ENCODE data around the gene B3GNT3.

DNA sequence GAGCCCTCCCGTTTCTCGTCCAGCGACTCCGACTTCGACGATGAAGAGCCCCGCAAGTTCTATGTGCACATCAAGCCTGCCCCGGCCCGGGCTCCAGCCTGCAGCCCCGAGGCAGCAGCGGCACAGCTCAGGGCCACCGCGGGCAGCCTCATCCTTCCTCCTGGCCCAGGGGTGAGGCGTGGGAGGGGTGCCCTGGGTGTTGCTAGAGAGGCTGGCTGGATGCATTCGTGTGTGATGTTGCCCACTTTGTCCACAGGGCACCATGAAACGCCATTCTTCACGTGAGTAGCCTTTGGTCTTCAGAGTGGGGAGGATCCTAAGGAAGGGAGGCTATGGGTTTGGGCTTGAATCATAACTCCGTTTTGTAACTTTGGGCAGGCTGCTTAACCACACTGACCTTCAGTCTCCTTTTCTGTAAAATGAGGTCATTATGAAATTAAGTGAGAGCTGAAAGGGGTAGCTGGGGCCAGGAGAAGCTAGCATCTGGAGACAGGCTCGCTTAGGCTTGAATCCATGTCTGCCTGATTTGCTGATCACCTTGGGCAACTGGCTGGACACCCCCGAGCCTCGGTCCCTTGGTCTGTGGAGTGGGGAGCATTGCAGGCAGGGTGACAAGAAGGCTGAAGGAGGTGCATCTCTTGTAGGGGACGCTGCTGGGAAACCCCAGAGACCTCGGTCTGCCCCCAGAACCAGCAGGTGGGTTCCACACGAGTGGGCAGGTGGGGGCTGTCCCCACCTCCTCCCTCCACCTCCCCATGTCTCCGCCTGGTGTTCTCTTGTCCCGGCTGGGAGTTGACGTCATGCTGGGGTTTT is 18.7 kb upstream of the B3GNT3 start:
- TF ChIP-seq, protein P1, sequence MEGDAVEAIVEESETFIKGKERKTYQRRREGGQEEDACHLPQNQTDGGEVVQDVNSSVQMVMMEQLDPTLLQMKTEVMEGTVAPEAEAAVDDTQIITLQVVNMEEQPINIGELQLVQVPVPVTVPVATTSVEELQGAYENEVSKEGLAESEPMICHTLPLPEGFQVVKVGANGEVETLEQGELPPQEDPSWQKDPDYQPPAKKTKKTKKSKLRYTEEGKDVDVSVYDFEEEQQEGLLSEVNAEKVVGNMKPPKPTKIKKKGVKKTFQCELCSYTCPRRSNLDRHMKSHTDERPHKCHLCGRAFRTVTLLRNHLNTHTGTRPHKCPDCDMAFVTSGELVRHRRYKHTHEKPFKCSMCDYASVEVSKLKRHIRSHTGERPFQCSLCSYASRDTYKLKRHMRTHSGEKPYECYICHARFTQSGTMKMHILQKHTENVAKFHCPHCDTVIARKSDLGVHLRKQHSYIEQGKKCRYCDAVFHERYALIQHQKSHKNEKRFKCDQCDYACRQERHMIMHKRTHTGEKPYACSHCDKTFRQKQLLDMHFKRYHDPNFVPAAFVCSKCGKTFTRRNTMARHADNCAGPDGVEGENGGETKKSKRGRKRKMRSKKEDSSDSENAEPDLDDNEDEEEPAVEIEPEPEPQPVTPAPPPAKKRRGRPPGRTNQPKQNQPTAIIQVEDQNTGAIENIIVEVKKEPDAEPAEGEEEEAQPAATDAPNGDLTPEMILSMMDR (IDR thresholded peaks at IDR 0.05; ENCODE audit: low read length): no peak
- no peak for TF ChIP-seq EZH2 (optimal IDR thresholded peaks at IDR 0.05; ENCODE audit: low read depth, low read length)
- no peak for TF ChIP-seq EZH2phosphoT487 (IDR thresholded peaks at IDR 0.05; ENCODE audit: low read length)

Data from MM.1S (cell line).